ENCODE results near the gene BPIFB3.
"Not testable (repeated sequence)": the region's sequence is repeated elsewhere in the genome, so short reads cannot be mapped to it uniquely, and the experiment has no call there.

The BPIFB3 gene

DNA sequence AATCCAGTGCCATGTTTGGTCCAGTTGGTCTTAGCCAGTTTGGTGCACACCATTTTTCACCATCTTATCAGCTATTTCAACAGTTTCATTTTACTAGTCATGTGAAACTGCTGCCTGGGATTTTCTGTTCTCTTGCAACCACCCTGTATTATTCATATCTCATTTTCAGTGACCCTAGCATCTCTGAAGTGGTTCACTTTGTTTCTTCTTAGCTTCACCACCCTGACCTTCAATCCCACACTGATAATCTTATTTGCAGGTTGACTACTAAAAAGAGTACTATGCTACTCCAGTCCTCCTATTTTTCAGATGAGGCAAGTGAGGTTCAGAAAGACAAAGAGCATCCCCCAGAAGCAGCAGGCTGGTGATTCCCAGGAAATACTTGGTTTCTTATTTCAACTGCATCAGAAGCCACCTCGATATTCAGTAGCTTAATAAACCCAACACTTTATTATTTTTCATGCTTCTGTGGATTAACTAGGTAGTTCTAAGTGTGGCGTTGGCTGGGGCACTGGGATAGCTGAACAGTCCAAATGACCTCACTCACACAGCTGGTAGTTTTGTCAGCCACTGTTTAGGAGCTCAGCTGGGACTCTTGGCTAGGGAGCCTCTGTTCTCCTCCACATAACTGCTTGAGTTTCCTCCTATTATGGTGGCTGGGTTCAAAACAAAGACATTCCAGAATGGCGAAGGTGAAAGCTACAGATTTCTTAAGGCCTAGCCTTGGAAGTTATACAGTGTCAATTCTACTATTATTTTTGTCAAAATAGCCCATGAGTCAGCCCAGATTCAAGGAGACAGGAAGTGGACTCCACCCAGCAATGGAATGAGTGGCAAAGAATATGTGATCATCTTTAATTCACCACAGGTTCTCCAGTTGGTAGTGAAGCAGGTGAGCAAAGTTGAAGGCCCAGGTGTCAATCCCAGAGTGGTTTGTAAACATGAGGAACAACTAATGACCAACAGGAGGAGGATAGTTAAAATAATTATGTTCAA, 66.3 kb downstream of the BPIFB3 start:
- Mint-ChIP-seq H3K9me3 (peaks cover 5% of the 10 kb centered on the region), H3K4me1 (peaks cover 16% of the 10 kb centered on the region), H3K27me3 (peaks cover 2% of the 10 kb centered on the region), H3K36me3 (ENCODE audit: low read depth) (no peaks in the 10 kb centered on the region), H3K27ac (no peak overlapping the region), H3K4me3 (no peak overlapping the region)
- peak; percentile 84 for ATAC-seq
- DNase-seq: no peak

DNA sequence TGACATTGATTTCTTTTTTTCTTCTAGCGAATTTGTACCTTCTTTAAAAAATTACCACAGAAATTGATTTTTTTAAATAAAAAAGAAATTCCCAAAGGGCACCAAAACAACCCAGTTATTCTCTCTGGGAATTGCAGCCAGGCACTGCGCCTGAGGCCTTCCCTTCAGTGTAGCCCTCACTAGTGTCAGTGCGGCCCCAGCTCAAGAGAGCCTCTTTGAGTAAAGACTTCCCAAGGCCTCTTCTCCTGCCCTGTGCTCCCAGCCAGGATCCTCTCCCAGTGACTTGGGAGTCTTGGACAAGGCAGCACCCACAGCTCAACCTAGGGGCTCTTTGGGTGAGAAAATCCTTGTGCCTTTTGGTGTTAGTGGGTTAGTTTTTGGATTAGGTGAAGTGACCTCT, 67.2 kb downstream of the BPIFB3 start:
- Mint-ChIP-seq H3K4me1 (peaks cover 16% of the 10 kb centered on the region), H3K36me3 (ENCODE audit: low read depth) (no peaks in the 10 kb centered on the region), H3K9me3 (peaks cover 5% of the 10 kb centered on the region), H3K27me3 (peaks cover 4% of the 10 kb centered on the region), H3K27ac (no peak overlapping the region), H3K4me3 (no peak overlapping the region)
- no peak for DNase-seq
- no peak for ATAC-seq

DNA sequence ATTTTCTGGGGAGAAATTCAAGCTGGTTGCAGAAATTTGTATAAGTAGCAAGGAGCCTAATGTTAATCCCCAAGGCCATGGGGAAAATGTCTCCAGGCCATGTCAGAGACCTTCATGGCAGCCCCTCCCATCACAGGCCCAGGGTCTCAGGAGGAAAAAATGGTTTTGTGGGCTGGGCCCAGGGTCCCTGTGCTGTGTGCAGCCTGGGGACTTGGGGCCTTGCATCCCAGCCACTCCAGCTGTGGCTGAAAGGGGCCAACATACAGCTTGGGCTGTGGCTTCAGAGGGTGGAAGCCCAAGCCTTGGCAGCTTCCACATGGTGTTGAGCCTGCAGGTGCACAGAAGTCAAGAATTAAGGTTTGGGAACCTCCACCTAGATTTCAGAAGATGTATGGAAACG, 68.6 kb downstream of the BPIFB3 start:
- not testable (repeated sequence) for ATAC-seq; H3K9me3 Mint-ChIP-seq; DNase-seq; H3K27me3 Mint-ChIP-seq; H3K27ac Mint-ChIP-seq; H3K4me3 Mint-ChIP-seq; H3K36me3 Mint-ChIP-seq (ENCODE audit: low read depth)
- peaks cover 16% of the 10 kb centered on the region for H3K4me1 Mint-ChIP-seq

All from activated naive CD8-positive, alpha-beta T cell treated with anti-CD3 and anti-CD28 coated beads, Interleukin-2, amount 50 U/mL, for 24 hours (primary cell).